Suprapubic skin (tissue), 4 donors: Measurements from ENCODE around the gene IQUB. TPM values are rescaled to one million over a fixed set of nuclear protein-coding genes. Genes with fewer than 3 reads are reported as not detected.
"Not testable (repeated sequence)": the region's sequence is repeated elsewhere in the genome, so short reads cannot be mapped to it uniquely, and the experiment has no call there.

ENCODE experiments used
- DNase-seq, 2 donors: peaks; one replicate each; pipeline ENCODE4 v3.0.0-alpha.2; 2019; ENCODE audit warnings: low spot score in 2 of 2
- H3K27ac ChIP-seq: fragments of 200-600 bp; sonication (generic); one replicate; pipeline ENCODE4 v1.5.1; 2019
- H3K27me3 ChIP-seq: fragments of 200-600 bp; sonication (generic); one replicate; pipeline ENCODE4 v1.5.1; 2019
- H3K36me3 ChIP-seq: fragments of 200-600 bp; sonication (generic); one replicate; pipeline ENCODE4 v1.5.1; 2019
- H3K4me1 ChIP-seq: fragments of 200-600 bp; sonication (generic); one replicate; pipeline ENCODE4 v1.5.1; 2019
- H3K4me3 ChIP-seq: fragments of 200-600 bp; sonication (generic); one replicate; pipeline ENCODE4 v1.5.1; 2019; ENCODE audit warnings: mild to moderate bottlenecking
- H3K9me3 ChIP-seq: fragments of 200-600 bp; sonication (generic); one replicate; pipeline ENCODE4 v1.5.1; 2019
- EP300 ChIP-seq: sonication (generic); formaldehyde crosslinking; IDR thresholded peaks from one replicate; pipeline ENCODE4 v1.6.1; 2017; ENCODE audit warnings: antibody characterized with exemption
- POLR2A ChIP-seq, 2 donors: fragments of 450-650 bp; IDR thresholded peaks; one replicate each; pipeline ENCODE4 v1.6.1; 2017; ENCODE audit warnings: antibody characterized with exemption in 2 of 2, mild to moderate bottlenecking in 2 of 2, moderate library complexity in 2 of 2
- POLR2AphosphoS5 ChIP-seq, 3 donors: sonication (generic); formaldehyde crosslinking; IDR thresholded peaks; one replicate each; pipeline ENCODE4 v1.6.1; 2017; ENCODE audit warnings: antibody characterized with exemption in 3 of 3
- WGBS: methylation state at CpG from one replicate; pipeline ENCODE4 v1.1.5; 2018; 5-methylcytosine and 5-hydroxymethylcytosine counted together
- total RNA-seq, 4 donors: library from RNA; depleted of rRNA; stranded (reverse); fragments of >200 nt; gene quantifications; one replicate each; pipeline ENCODE4 v1.1.0, GENCODE V29; 2016
- TF ChIP-seq, protein P1 (sequence below), 2 donors: fragments of 200-600 bp in 1 of 2; fragments of 450-650 bp in 1 of 2; sonication (generic) in 1 of 2; IDR thresholded peaks; one replicate each; pipeline ENCODE4 v1.5.1; 2016 to 2019; ENCODE audit warnings: antibody characterized with exemption in 2 of 2, mild to moderate bottlenecking in 1 of 2, moderate library complexity in 1 of 2

IQUB gene
- total RNA-seq, 4 donors from 2014 or later = 0.24 to 1.1 (median 0.71) TPM

DNA sequence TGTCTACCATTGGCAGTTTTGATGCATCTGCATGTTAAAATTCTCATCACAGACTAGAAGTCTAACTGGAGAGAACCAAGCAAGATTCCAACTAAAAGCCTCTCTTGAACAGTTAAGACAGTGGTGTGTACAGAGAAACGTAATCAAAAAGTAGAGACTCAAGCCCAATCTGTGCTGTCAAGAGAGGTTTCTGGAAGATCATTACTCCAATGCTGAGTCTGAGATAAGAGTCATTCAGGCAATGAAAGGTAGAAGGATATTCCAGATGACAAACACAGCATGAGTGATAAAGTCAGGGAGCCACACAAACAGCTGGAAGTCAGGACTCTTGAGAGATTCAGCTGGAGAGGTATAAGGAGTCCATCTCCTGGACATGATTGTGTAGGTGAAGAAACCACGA lies 48.7 kb downstream of the IQUB start:
- TF ChIP-seq EP300 (no peak), POLR2AphosphoS5 (IDR thresholded peaks at IDR 0.05) (no peak), POLR2A (IDR thresholded peaks at IDR 0.05) (no peak)
- TF ChIP-seq, protein P1, sequence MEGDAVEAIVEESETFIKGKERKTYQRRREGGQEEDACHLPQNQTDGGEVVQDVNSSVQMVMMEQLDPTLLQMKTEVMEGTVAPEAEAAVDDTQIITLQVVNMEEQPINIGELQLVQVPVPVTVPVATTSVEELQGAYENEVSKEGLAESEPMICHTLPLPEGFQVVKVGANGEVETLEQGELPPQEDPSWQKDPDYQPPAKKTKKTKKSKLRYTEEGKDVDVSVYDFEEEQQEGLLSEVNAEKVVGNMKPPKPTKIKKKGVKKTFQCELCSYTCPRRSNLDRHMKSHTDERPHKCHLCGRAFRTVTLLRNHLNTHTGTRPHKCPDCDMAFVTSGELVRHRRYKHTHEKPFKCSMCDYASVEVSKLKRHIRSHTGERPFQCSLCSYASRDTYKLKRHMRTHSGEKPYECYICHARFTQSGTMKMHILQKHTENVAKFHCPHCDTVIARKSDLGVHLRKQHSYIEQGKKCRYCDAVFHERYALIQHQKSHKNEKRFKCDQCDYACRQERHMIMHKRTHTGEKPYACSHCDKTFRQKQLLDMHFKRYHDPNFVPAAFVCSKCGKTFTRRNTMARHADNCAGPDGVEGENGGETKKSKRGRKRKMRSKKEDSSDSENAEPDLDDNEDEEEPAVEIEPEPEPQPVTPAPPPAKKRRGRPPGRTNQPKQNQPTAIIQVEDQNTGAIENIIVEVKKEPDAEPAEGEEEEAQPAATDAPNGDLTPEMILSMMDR (IDR thresholded peaks at IDR 0.05) = no peak
- 88% methylated on average over 2 of the region's 2 CpGs for WGBS
- no peaks in the 10 kb centered on the region for H3K9me3 ChIP-seq

DNA sequence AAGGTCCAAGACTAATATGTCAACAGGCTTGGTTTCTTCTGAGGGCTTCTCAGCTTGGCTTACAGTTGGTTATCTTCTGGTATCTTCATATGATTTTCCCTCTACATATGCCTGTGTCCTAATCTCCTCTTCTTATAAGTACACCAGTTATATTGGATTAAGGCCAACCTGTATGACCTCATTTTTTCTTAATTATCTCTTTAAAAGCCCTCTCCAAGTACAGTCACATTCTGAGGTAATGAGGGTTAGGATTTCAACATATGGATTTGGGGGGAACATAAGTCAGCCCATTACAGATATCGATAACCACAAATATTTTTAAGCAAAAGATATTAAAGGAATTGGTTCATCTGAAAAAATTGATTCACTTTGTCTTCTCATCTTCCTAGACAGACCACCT lies 49.2 kb downstream of the IQUB start:
- Histone ChIP-seq H3K27ac (no peak overlapping the region), H3K4me1 (no peaks in the 10 kb centered on the region), H3K27me3 (no peaks in the 10 kb centered on the region), H3K36me3 (no peaks in the 10 kb centered on the region), H3K4me3 (no peak overlapping the region), H3K9me3 (no peaks in the 10 kb centered on the region)
- 97% methylated on average over 1 of the region's 1 CpG for WGBS
- no peak for DNase-seq
- TF ChIP-seq, protein P1 (IDR thresholded peaks at IDR 0.05) = no peak
- TF ChIP-seq POLR2AphosphoS5 (IDR thresholded peaks at IDR 0.05) = no peak
- TF ChIP-seq EP300 = no peak
- TF ChIP-seq POLR2A (IDR thresholded peaks at IDR 0.05) = no peak

More for the DNA sequence above, 48.7 kb downstream of the IQUB start:
- Histone ChIP-seq H3K4me1 (no peaks in the 10 kb centered on the region), H3K27me3 (no peaks in the 10 kb centered on the region), H3K36me3 (no peaks in the 10 kb centered on the region), H3K4me3 (no peak overlapping the region), H3K27ac (no peak overlapping the region)
- DNase-seq = no peak

GRCh38 chr7:123484199-123484598 lies 50.2 kb downstream of the IQUB start:
- H3K9me3 ChIP-seq = no peaks in the 10 kb centered on the region
- no peak for TF ChIP-seq EP300
- TF ChIP-seq POLR2AphosphoS5 (IDR thresholded peaks at IDR 0.05) = no peak
- no peak for TF ChIP-seq POLR2A (IDR thresholded peaks at IDR 0.05)
- TF ChIP-seq, protein P1 (IDR thresholded peaks at IDR 0.05) = no peak
- 69% methylated on average over 2 of the region's 2 CpGs for WGBS

GRCh38 chr7:123480107-123480506 lies 54.3 kb downstream of the IQUB start:
- no peak for DNase-seq
- Histone ChIP-seq H3K4me1 (no peaks in the 10 kb centered on the region), H3K36me3 (no peaks in the 10 kb centered on the region), H3K27ac (no peak overlapping the region), H3K4me3 (no peak overlapping the region), H3K9me3 (no peaks in the 10 kb centered on the region), H3K27me3 (no peaks in the 10 kb centered on the region)
- TF ChIP-seq POLR2AphosphoS5 (IDR thresholded peaks at IDR 0.05) = no peak
- TF ChIP-seq POLR2A (IDR thresholded peaks at IDR 0.05) = no peak
- TF ChIP-seq, protein P1 (IDR thresholded peaks at IDR 0.05) = no peak
- TF ChIP-seq EP300 = no peak
- 68% methylated on average over 3 of the region's 3 CpGs for WGBS

More at GRCh38 chr7:123484199-123484598, 50.2 kb downstream of the IQUB start:
- H3K36me3 ChIP-seq = no peaks in the 10 kb centered on the region
- H3K27me3 ChIP-seq = no peaks in the 10 kb centered on the region
- no peaks in the 10 kb centered on the region for H3K4me1 ChIP-seq
- H3K27ac ChIP-seq = no peak overlapping the region
- no peak for DNase-seq
- no peak overlapping the region for H3K4me3 ChIP-seq

DNA sequence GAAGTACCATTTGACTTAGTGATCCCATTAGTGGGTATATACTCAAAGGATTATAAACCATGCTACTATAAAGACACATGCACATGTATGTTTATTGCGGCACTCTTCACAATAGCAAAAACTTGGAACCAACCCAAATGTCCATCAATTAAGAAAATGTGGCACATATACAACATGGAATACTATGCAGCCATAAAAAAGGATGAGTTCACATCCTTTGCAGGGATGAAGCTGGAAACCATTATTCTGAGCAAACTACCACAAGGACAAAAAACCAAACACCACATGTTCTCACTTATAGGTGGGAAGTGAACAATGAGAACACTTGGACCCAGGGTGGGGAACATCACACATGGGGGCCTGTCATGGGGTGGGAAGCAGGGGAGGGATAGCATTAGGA lies 56.3 kb downstream of the IQUB start:
- H3K4me3 ChIP-seq, H3K9me3 ChIP-seq, H3K4me1 ChIP-seq, DNase-seq, H3K36me3 ChIP-seq, H3K27ac ChIP-seq, H3K27me3 ChIP-seq: not testable (repeated sequence)
- WGBS = 88% methylated on average over 1 of the region's 1 CpG
